H1 (cell line): ENCODE results near the gene ROR1. TPM values are rescaled to one million over a fixed set of nuclear protein-coding genes. Genes with fewer than 3 reads are reported as not detected.

Source experiments
- CTCF ChIA-PET: fragments of 300-600 bp; sonication (Branson Sonifier 250); formaldehyde crosslinking; loops from one replicate; lab custom pipeline; 2021; ENCODE audit not compliant: partially characterized antibody; lab: Charles Lee
- POLR2A ChIA-PET: fragments of 300-600 bp; sonication (Branson Sonifier 250); formaldehyde crosslinking; loops from one replicate; lab custom pipeline; 2021; ENCODE audit warnings: inconsistent platforms; ENCODE audit not compliant: partially characterized antibody; lab: Charles Lee
- DNase-seq, 2 experiments: peaks; one replicate each; pipeline versions ENCODE4 v3.0.0 to v3.0.0-alpha.2; 2010 to 2022; ENCODE audit warnings: low spot score in 2 of 2, low read depth in 1 of 2, mixed read lengths in 1 of 2
- FAIRE-seq: peaks from 2 replicates; lab custom pipeline; 2011; peaks lifted over from hg19 to GRCh38; lab: Jason Lieb, UNC
- H2AFZ ChIP-seq: 2 replicates; pipeline ENCODE4 v1.8.1; 2012; ENCODE audit warnings: low read length, inconsistent platforms
- H2AK5ac ChIP-seq: 2 replicates; pipeline ENCODE4 v1.6.1; 2013; ENCODE audit warnings: low read depth, low read length
- H2BK120ac ChIP-seq: replicated peaks from 2 replicates; pipeline ENCODE3; 2013; ENCODE audit warnings: low read depth, low read length, inconsistent platforms
- H2BK12ac ChIP-seq: 2 replicates; pipeline ENCODE4 v1.6.1; 2013; ENCODE audit warnings: low read depth, low read length
- H2BK15ac ChIP-seq: 2 replicates; pipeline ENCODE4 v1.6.1; 2013; ENCODE audit warnings: low read length
- H2BK20ac ChIP-seq: 2 replicates; pipeline ENCODE4 v1.6.1; 2013; ENCODE audit warnings: low read length
- H2BK5ac ChIP-seq: 2 replicates; pipeline ENCODE4 v1.6.1; 2013; ENCODE audit warnings: low read depth, low read length
- H3K14ac ChIP-seq: 2 replicates; pipeline ENCODE4 v1.6.1; 2013; ENCODE audit warnings: inconsistent platforms; ENCODE audit not compliant: insufficient read length
- H3K18ac ChIP-seq: 2 replicates; pipeline ENCODE4 v1.6.1; 2013; ENCODE audit warnings: low read length; ENCODE audit errors: extremely low read depth
- H3K23ac ChIP-seq: 2 replicates; pipeline ENCODE4 v1.6.1; 2013; ENCODE audit warnings: inconsistent platforms; ENCODE audit not compliant: insufficient read length
- H3K23me2 ChIP-seq: 2 replicates; pipeline ENCODE4 v1.6.1; 2013; ENCODE audit warnings: low read depth, low read length
- H3K27ac ChIP-seq: 2 replicates; pipeline ENCODE4 v1.6.1; 2011; ENCODE audit warnings: low read depth, low read length, inconsistent platforms
- H3K27me3 ChIP-seq, 4 experiments: replicated peaks in 1 of 4; 1 replicate in 1 of 4; 2 replicates in 3 of 4; pipeline versions ENCODE4 v1.6.1 to v1.8.1; 2011 to 2013; ENCODE audit warnings: low read length in 3 of 4, mild to moderate bottlenecking in 3 of 4, inconsistent platforms in 2 of 4, mixed read lengths in 2 of 4, moderate library complexity in 1 of 4; ENCODE audit not compliant: control insufficient read depth in 3 of 4, insufficient read depth in 3 of 4; ENCODE audit errors: extremely low read depth in 1 of 4
- H3K36me3 ChIP-seq, 4 experiments: 2 replicates each; pipeline versions ENCODE4 v1.6.1 to v1.8.1; 2011 to 2013; ENCODE audit warnings: mild to moderate bottlenecking in 4 of 4, low read length in 3 of 4, moderate library complexity in 2 of 4, control low read depth in 1 of 4, inconsistent platforms in 1 of 4; ENCODE audit not compliant: insufficient read depth in 4 of 4, control insufficient read depth in 2 of 4
- H3K4ac ChIP-seq: replicated peaks from 2 replicates; pipeline ENCODE3; 2013; ENCODE audit warnings: low read length, low read depth, mixed read lengths, inconsistent platforms; ENCODE audit not compliant: insufficient read length
- H3K4me1 ChIP-seq, 4 experiments: replicated peaks in 1 of 4; 1 replicate in 1 of 4; 2 replicates in 3 of 4; pipeline versions ENCODE4 v1.6.1 to v1.8.1; 2011 to 2013; ENCODE audit warnings: low read length in 3 of 4, inconsistent platforms in 2 of 4, mixed read lengths in 1 of 4; ENCODE audit not compliant: insufficient read depth in 4 of 4, control insufficient read depth in 3 of 4
- H3K4me2 ChIP-seq, 2 experiments: 2 replicates each; pipeline versions ENCODE4 v1.6.1 to v1.8.1; 2011 to 2013; ENCODE audit warnings: low read depth in 2 of 2, low read length in 2 of 2, control low read depth in 1 of 2, inconsistent platforms in 1 of 2, mild to moderate bottlenecking in 1 of 2; ENCODE audit not compliant: insufficient read depth in 1 of 2
- H3K4me3 ChIP-seq, 4 experiments: fragments of 200-600, 300-600 bp in 1 of 4; sonication (generic), shearing (Covaris generic), sonication (Bioruptor Twin) in 1 of 4; 2 replicates each; pipeline versions ENCODE4 v1.5.1 to v1.8.1; 2011 to 2016; ENCODE audit warnings: low read length in 4 of 4, low read depth in 3 of 4, control low read depth in 2 of 4, inconsistent platforms in 2 of 4, mild to moderate bottlenecking in 2 of 4, mixed read lengths in 1 of 4, moderate library complexity in 1 of 4; ENCODE audit not compliant: insufficient read depth in 2 of 4; ENCODE audit errors: extremely low read depth in 1 of 4
- H3K56ac ChIP-seq: replicated peaks from 2 replicates; pipeline ENCODE3; 2013; ENCODE audit warnings: low read depth, mild to moderate bottlenecking, mixed read lengths, low read length, inconsistent platforms; ENCODE audit not compliant: insufficient read length
- H3K79me1 ChIP-seq: 2 replicates; pipeline ENCODE4 v1.6.1; 2013; ENCODE audit warnings: low read depth, low read length, control low read depth
- H3K79me2 ChIP-seq, 2 experiments: 2 replicates each; pipeline versions ENCODE4 v1.6.1 to v1.8.1; 2012 to 2013; ENCODE audit warnings: low read length in 2 of 2, mild to moderate bottlenecking in 2 of 2, inconsistent platforms in 1 of 2; ENCODE audit not compliant: insufficient read depth in 2 of 2, control insufficient read depth in 1 of 2
- H3K9ac ChIP-seq, 4 experiments: replicated peaks in 1 of 4; 1 replicate in 1 of 4; 2 replicates in 3 of 4; pipeline versions ENCODE4 v1.6.1 to v1.8.1; 2011 to 2013; ENCODE audit warnings: low read depth in 3 of 4, low read length in 3 of 4, control low read depth in 2 of 4, mild to moderate bottlenecking in 2 of 4, moderate library complexity in 2 of 4, inconsistent platforms in 1 of 4; ENCODE audit errors: extremely low read depth in 1 of 4
- H3K9me3 ChIP-seq, 2 experiments: 2 replicates each; pipeline versions ENCODE4 v1.6.1 to v1.8.1; 2012 to 2013; ENCODE audit warnings: mild to moderate bottlenecking in 2 of 2, moderate library complexity in 2 of 2, control low read depth in 1 of 2, inconsistent platforms in 1 of 2, low read depth in 1 of 2, low read length in 1 of 2, mixed read lengths in 1 of 2; ENCODE audit not compliant: insufficient read depth in 2 of 2
- H4K20me1 ChIP-seq, 2 experiments: replicated peaks in 1 of 2; 2 replicates each; pipeline versions ENCODE3 to v1.8.1; 2011 to 2013; ENCODE audit warnings: inconsistent platforms in 2 of 2, low read length in 2 of 2, mild to moderate bottlenecking in 1 of 2; ENCODE audit not compliant: insufficient read depth in 2 of 2, control insufficient read depth in 1 of 2
- H4K5ac ChIP-seq: 2 replicates; pipeline ENCODE4 v1.6.1; 2013; ENCODE audit warnings: low read length, low read depth, mixed read lengths, inconsistent platforms; ENCODE audit not compliant: insufficient read length
- H4K8ac ChIP-seq: 2 replicates; pipeline ENCODE4 v1.8.0; 2013; ENCODE audit warnings: mild to moderate bottlenecking, moderate library complexity, low read length, inconsistent platforms; ENCODE audit not compliant: insufficient read depth; ENCODE audit errors: extremely low read depth
- H4K91ac ChIP-seq: replicated peaks from 2 replicates; pipeline ENCODE3; 2013; ENCODE audit warnings: low read length, mixed read lengths, inconsistent platforms; ENCODE audit not compliant: insufficient read length
- EGR1 ChIP-seq: IDR thresholded peaks from 2 replicates; pipeline ENCODE4 v1.6.1; 2011; ENCODE audit warnings: low read depth, low read length, borderline replicate concordance
- POLR2A ChIP-seq, 2 experiments: IDR thresholded peaks; 1 replicate in 1 of 2; 2 replicates in 1 of 2; pipeline ENCODE4 v1.6.1; 2011; ENCODE audit warnings: low read depth in 2 of 2, low read length in 2 of 2, mild to moderate bottlenecking in 2 of 2; ENCODE audit errors: control extremely low read depth in 1 of 2
- WGBS, 2 experiments: shearing (Covaris generic) in 1 of 2; methylation state at CpG; one replicate each; pipeline versions ENCODE4 v1.1.6 to v1.1.7; 2013 to 2015; ENCODE audit warnings: low lambda C conversion rate in 2 of 2, mixed read lengths in 2 of 2, inconsistent platforms in 1 of 2, low coverage in 1 of 2, missing lambda C conversion rate in 1 of 2; ENCODE audit not compliant: insufficient replicate concordance in 2 of 2, insufficient coverage in 1 of 2, insufficient read length in 1 of 2; ENCODE audit errors: extremely low coverage in 1 of 2, missing lambda C conversion rate in 1 of 2; 5-methylcytosine and 5-hydroxymethylcytosine counted together
- polyA plus RNA-seq, 7 experiments: library from polyadenylated mRNA; depleted of rRNA in 3 of 7; stranded (reverse) in 5 of 7; unstranded in 2 of 7; fragments of >200 nt in 5 of 7; fragments of 200-250 nt in 2 of 7; gene quantifications; 1 replicate in 5 of 7; 2 replicates in 1 of 7; 4 replicates in 1 of 7; pipeline versions ENCODE4 v1.2.1 to v1.2.3, GENCODE V29; 2011 to 2013; ENCODE audit warnings: missing spikeins in 2 of 7, mixed read lengths in 2 of 7
- total RNA-seq: library from RNA; stranded (reverse); fragmentation: NEBNext Ultra II Directional; extraction: Animal tissue kit (Norgen Biotek cat#: 25700); gene quantifications from 2 replicates; pipeline ENCODE4 v1.2.1, GENCODE V29; 2021

Gene ROR1
- total and polyA plus RNA-seq, 2 of the 8 experiments (the other 6 are each of a cell fraction or from before 2014, with no cell fraction given) = 33.6 to 73.6 TPM

DNA sequence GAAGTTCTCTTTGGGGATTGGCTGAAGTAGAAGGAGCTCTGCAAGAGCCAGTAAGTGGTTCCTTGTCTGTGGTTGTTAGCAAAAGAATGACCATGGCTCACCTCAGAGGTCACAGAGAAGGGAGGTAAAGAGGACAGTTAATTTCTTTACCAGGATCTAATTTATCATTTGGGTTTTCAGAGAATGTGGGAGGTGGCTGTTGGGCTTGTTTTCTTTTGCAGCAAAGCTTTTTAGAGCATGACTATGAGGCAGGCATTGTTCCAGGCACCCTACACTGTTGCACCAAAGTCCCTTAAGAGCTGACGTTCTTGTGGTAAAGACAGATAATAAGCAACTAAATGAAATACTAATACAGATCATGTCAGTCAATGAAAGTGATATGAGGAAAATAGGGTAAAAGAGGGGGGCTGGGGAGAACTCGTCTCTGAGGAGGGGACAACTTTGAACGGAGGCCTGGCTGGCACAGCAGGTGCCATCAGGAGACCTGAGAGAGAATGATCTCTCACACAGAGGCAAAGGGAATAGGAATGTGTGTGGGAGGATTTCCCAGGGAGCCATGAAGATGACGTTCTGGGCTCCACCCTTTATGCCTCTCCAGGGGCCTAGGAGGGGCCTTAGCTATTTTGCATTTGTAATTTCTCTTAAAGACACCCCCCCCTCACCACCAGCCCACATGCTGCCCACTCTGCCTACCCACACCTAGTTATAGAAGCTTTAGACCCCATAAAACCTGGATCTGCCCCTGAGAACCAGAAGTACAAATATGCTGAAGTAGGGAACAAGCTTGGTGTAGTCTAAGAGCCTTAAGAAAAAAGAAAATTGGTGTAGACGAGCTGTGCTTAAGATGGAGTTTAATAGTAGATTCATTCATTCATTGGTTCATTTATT lies 177.5 kb downstream of the ROR1 start:
- Histone ChIP-seq H3K27ac (no peak overlapping the region), H2BK20ac (no peak overlapping the region), H3K27me3 (no peaks in the 10 kb centered on the region), H3K23me2 (no peaks in the 10 kb centered on the region; the same call in 1 of the 2 replicates), H2BK12ac (no peak overlapping the region), H3K9ac (no peak overlapping the region), H3K23ac (no peak overlapping the region), H2AK5ac (no peak overlapping the region), H3K4me3 (no peak overlapping the region), H3K79me1 (peaks cover 12% of the 10 kb centered on the region), H3K4me1 (peaks cover 0 to 14% (median 6%) of the 10 kb centered on the region in 4 experiments; a peak in 5 of 7 replicates), H4K20me1 (peaks cover 1 to 5% of the 10 kb centered on the region in 2 experiments), H3K79me2 (peaks cover 0 to 96% of the 10 kb centered on the region in 2 experiments; a peak in 3 of 4 replicates), H2BK120ac (no peak overlapping the region), H2BK5ac (no peak overlapping the region), H3K36me3 (0 out of 8 replicates have a peak, but pooled peaks cover 0 to 9% (median 1%) of the 10 kb centered on the region in 4 experiments), H4K91ac (no peak overlapping the region), H2BK15ac (no peak overlapping the region), H2AFZ (no peak overlapping the region), H3K18ac (no peak overlapping the region), H4K5ac (no peak overlapping the region), H3K4me2 (no peak overlapping the region; a peak in 1 of 4 replicates), H3K14ac (no peak overlapping the region), H4K8ac (no peak overlapping the region), H3K4ac (no peak overlapping the region), H3K9me3 (peaks cover 5 to 13% of the 10 kb centered on the region in 2 experiments; a peak in 3 of 4 replicates), H3K56ac (no peak overlapping the region)
- ChIA-PET CTCF (interaction anchor here (0.7 to 2.3 kb wide), 8 partner anchors 8 to 277 kb away, joined by 3 to 7 read pairs (median 4); no protein-coding TSS in a partner anchor), POLR2A (interaction anchor here (0.6 to 0.9 kb wide), 2 partner anchors 49 to 101 kb away, joined by 3 read pairs; no protein-coding TSS in a partner anchor)
- FAIRE-seq (peak; percentile 82), DNase-seq (no peak)
- WGBS, 2 experiments = 76% methylated on average over 5 of the region's 5 CpGs; no CpG with 5 or more reads in 1 of the 2 experiments
- TF ChIP-seq POLR2A (IDR thresholded peaks at IDR 0.05; ENCODE audit: control extremely low read depth in 1 of 2, low read depth in 2 of 2, low read length in 2 of 2) (no peak), EGR1 (peak; percentile 86)
